ENCODE data around the gene GRHL1. TPM values are rescaled to one million over a fixed set of nuclear protein-coding genes. Genes with fewer than 3 reads are reported as not detected.

The GRHL1 gene
- total and polyA plus RNA-seq, 9 of the 15 experiments (the other 6 are each of a cell fraction or from before 2014, with no cell fraction given), result 1.7 to 6.1 (median 4.7) TPM

GRCh38 chr2:9914384-9915065, 37.0 kb upstream of the GRHL1 start (continued):
- peak; percentile 79 for TF ChIP-seq REST (IDR thresholded peaks at IDR 0.05; ENCODE audit: borderline replicate concordance)
- TF ChIP-seq REST (CRISPR knock-in tag; IDR thresholded peaks at IDR 0.05; ENCODE audit: low read depth), result no peak
- no peak for TF ChIP-seq EWSR1 (IDR thresholded peaks at IDR 0.05; ENCODE audit: borderline replicate concordance, low read depth, partially characterized antibody)
- TF ChIP-seq ATF7 (IDR thresholded peaks at IDR 0.05), result peak; percentile 70; the same call in 1 of the 2 replicates
- no peak for TF ChIP-seq ZNF609 (CRISPR knock-in tag; IDR thresholded peaks at IDR 0.05; ENCODE audit: borderline replicate concordance)
- TF ChIP-seq NFIC (IDR thresholded peaks at IDR 0.05), result no peak
- TF ChIP-seq NFE2L1 (tag; IDR thresholded peaks at IDR 0.05; ENCODE audit: borderline replicate concordance, low read depth), result no peak
- TF ChIP-seq PHB (CRISPR knock-in tag; IDR thresholded peaks at IDR 0.05), result no peak
- TF ChIP-seq CHCHD3 (CRISPR knock-in tag; IDR thresholded peaks at IDR 0.05), result no peak
- TF ChIP-seq BRD9 (IDR thresholded peaks at IDR 0.05; ENCODE audit: low read depth, partially characterized antibody), result peak; percentile 65
- no peak for TF ChIP-seq HOMEZ (CRISPR knock-in tag; IDR thresholded peaks at IDR 0.05)
- no peak for TF ChIP-seq TAF9B (IDR thresholded peaks at IDR 0.05; ENCODE audit: partially characterized antibody)

Data from K562 (cell line).